Kidney (tissue), 14 donors: ENCODE data around the gene IDI1. TPM values are rescaled to one million over a fixed set of nuclear protein-coding genes. Genes with fewer than 3 reads are reported as not detected.
"Not testable (repeated sequence)": the region's sequence is repeated elsewhere in the genome, so short reads cannot be mapped to it uniquely, and the experiment has no call there.

Source experiments
- DNase-seq, 5 donors: peaks; one replicate each; pipeline ENCODE4 v3.0.0-alpha.2; 2013 to 2020
- FAIRE-seq: peaks from 2 replicates; lab custom pipeline; 2012; peaks lifted over from hg19 to GRCh38; lab: Jason Lieb, UNC
- H3K27ac ChIP-seq, 2 donors: one replicate each; pipeline ENCODE4 v1.7.0; 2013; ENCODE audit warnings: low read depth in 2 of 2, low read length in 2 of 2, inconsistent platforms in 1 of 2
- H3K27me3 ChIP-seq: one replicate; pipeline ENCODE4 v1.7.1; 2013; ENCODE audit warnings: low read length, inconsistent platforms; ENCODE audit not compliant: control insufficient read depth, insufficient read depth
- H3K36me3 ChIP-seq, 3 donors: one replicate each; pipeline versions ENCODE4 v1.7.0 to v1.7.1; 2013; ENCODE audit warnings: low read length in 3 of 3, control low read depth in 1 of 3, inconsistent platforms in 1 of 3; ENCODE audit not compliant: insufficient read depth in 3 of 3, control insufficient read depth in 2 of 3
- H3K4me1 ChIP-seq, 3 donors: one replicate each; pipeline versions ENCODE4 v1.7.0 to v1.7.1; 2013; ENCODE audit warnings: low read length in 3 of 3, inconsistent platforms in 1 of 3, low read depth in 1 of 3; ENCODE audit not compliant: control insufficient read depth in 2 of 3, insufficient read depth in 2 of 3
- H3K4me3 ChIP-seq, 3 donors: one replicate each; pipeline versions ENCODE4 v1.7.0 to v1.8.1; 2013; ENCODE audit warnings: low read length in 3 of 3, control low read depth in 1 of 3, inconsistent platforms in 1 of 3
- H3K9ac ChIP-seq, 3 donors: one replicate each; pipeline versions ENCODE4 v1.7.0 to v1.7.1; 2013; ENCODE audit warnings: low read length in 3 of 3, control low read depth in 1 of 3, inconsistent platforms in 1 of 3
- H3K9me3 ChIP-seq, 3 donors: one replicate each; pipeline versions ENCODE4 v1.7.0 to v1.7.1; 2013; ENCODE audit warnings: low read length in 3 of 3, control low read depth in 1 of 3, inconsistent platforms in 1 of 3; ENCODE audit not compliant: control insufficient read depth in 2 of 3, insufficient read depth in 1 of 3
- CTCF ChIP-seq: IDR thresholded peaks from 3 replicates; pipeline ENCODE4 v1.5.1; 2012; ENCODE audit warnings: mild to moderate bottlenecking, moderate library complexity, borderline replicate concordance; ENCODE audit not compliant: insufficient read depth; ENCODE audit errors: extremely low read depth
- intact Hi-C: fragments of 100-400 bp; cut with DNase I; formaldehyde crosslinking; loops from one replicate; pipeline ENCODE4 v1.11.1; 2022
- polyA plus RNA-seq: library from polyadenylated mRNA; stranded (reverse); fragments of 350-450 nt; fragmentation: Illumina TruSeq; extraction: RNeasy Lipid Tissue Mini Kit (QIAGEN cat#74804); gene quantifications from one replicate; pipeline ENCODE4 v1.2.3, GENCODE V29; 2014; ENCODE audit warnings: low read depth, low replicate concordance; ENCODE audit not compliant: insufficient read depth
- total RNA-seq: library from RNA; stranded (reverse); fragmentation: NEBNext Ultra II Directional; extraction: Animal tissue kit (Norgen Biotek cat#: 25700); gene quantifications from one replicate; pipeline ENCODE4 v1.2.1, GENCODE V29; 2021
- donor health status: control.
- donor health status: control.
- donor health status: control.
- donor health status: control.
- donor health status: control.
- donor health status: DM: yes; HTN: yes; CAD: no.
- donor health status: Normal renal cell carcinoma (clear cell type).

IDI1 gene
- total and polyA plus RNA-seq, 2 donors from 2014 or later: 27.5 to 59.7 TPM

GRCh38 chr10:1074052-1074747, 25.3 kb upstream of the IDI1 start:
- TF ChIP-seq CTCF: no peak
- FAIRE-seq (no peak), DNase-seq (no peak)
- intact Hi-C loops: no loop called here
- Histone ChIP-seq H3K4me3 (no peak overlapping the region), H3K36me3 (peaks cover 0 to 13% (median 9%) of the 10 kb centered on the region in 3 donors), H3K9ac (no peak overlapping the region), H3K27ac (no peak overlapping the region), H3K9me3 (no peaks in the 10 kb centered on the region), H3K4me1 (no peaks in the 10 kb centered on the region), H3K27me3 (no peaks in the 10 kb centered on the region)

- Histone ChIP-seq H3K27me3 (no peaks in the 10 kb centered on the region), H3K9me3 (no peaks in the 10 kb centered on the region), H3K36me3 (peaks cover 0 to 13% (median 8%) of the 10 kb centered on the region in 3 donors), H3K27ac (no peak overlapping the region), H3K4me1 (no peaks in the 10 kb centered on the region), H3K4me3 (no peak overlapping the region), H3K9ac (no peak overlapping the region)
- intact Hi-C loops: no loop called here
- DNase-seq (no peak), FAIRE-seq (no peak)
- no peak for TF ChIP-seq CTCF
Observed at GRCh38 chr10:1070919-1071318, 22.0 kb upstream of the IDI1 start.

GRCh38 chr10:1068380-1069361, 19.8 kb upstream of the IDI1 start:
- intact Hi-C loops: no loop called here
- Histone ChIP-seq H3K4me1 (peaks cover 0 to under 1% (median 0%) of the 10 kb centered on the region in 3 donors), H3K9ac (no peak overlapping the region), H3K27me3 (no peaks in the 10 kb centered on the region), H3K9me3 (no peaks in the 10 kb centered on the region), H3K4me3 (no peak overlapping the region), H3K27ac (no peak overlapping the region), H3K36me3 (peaks cover 0 to 12% (median 5%) of the 10 kb centered on the region in 3 donors)
- TF ChIP-seq CTCF: no peak
- no peak for DNase-seq
- no peak for FAIRE-seq

GRCh38 chr10:1066734-1067133, 17.8 kb upstream of the IDI1 start:
- H3K4me3 ChIP-seq, H3K9me3 ChIP-seq, H3K4me1 ChIP-seq, H3K27ac ChIP-seq, H3K27me3 ChIP-seq, H3K9ac ChIP-seq, H3K36me3 ChIP-seq, DNase-seq, intact Hi-C loops, FAIRE-seq: not testable (repeated sequence)
